ENCODE results near the gene RNF152.

Gene RNF152

GRCh38 chr18:61917818-61918217 lies 25.0 kb upstream of the RNF152 start:
- Histone ChIP-seq H3K27me3 (ENCODE audit: control insufficient read depth, low read length) (no peaks in the 10 kb centered on the region), H3K79me2 (ENCODE audit: control insufficient read depth, low read length) (no peaks in the 10 kb centered on the region), H3K36me3 (ENCODE audit: control insufficient read depth, low read length) (no peaks in the 10 kb centered on the region), H3K9me2 (replicated peaks; ENCODE audit: control insufficient read depth, low read length) (no peaks in the 10 kb centered on the region), H3K4me3 (ENCODE audit: low read length) (no peak overlapping the region), H3K4me2 (ENCODE audit: low read length) (no peak overlapping the region), H3K4me1 (ENCODE audit: control insufficient read depth, low read length) (no peaks in the 10 kb centered on the region), H3F3A (ENCODE audit: control insufficient read depth, insufficient read depth) (no peaks in the 10 kb centered on the region), H4K20me1 (ENCODE audit: control insufficient read depth, insufficient read depth, low read depth, low read length) (no peaks in the 10 kb centered on the region), H3K27ac (ENCODE audit: low read depth, low read length) (no peak overlapping the region), H3K9me3 (ENCODE audit: control insufficient read depth, insufficient read depth, low read length) (no peaks in the 10 kb centered on the region)
- TF ChIP-seq CTCF (IDR thresholded peaks at IDR 0.05; ENCODE audit: low read depth, low read length, poor library complexity, severe bottlenecking) (no peak), EZH2phosphoT487 (IDR thresholded peaks at IDR 0.05; ENCODE audit: borderline replicate concordance, low read length) (no peak)

- Histone ChIP-seq H3K9me3 (ENCODE audit: control insufficient read depth, insufficient read depth, low read length) (no peaks in the 10 kb centered on the region), H3K79me2 (ENCODE audit: control insufficient read depth, low read length) (no peaks in the 10 kb centered on the region), H3F3A (ENCODE audit: control insufficient read depth, insufficient read depth) (no peaks in the 10 kb centered on the region), H3K4me2 (ENCODE audit: low read length) (no peak overlapping the region), H4K20me1 (ENCODE audit: control insufficient read depth, insufficient read depth, low read depth, low read length) (no peaks in the 10 kb centered on the region), H3K27ac (ENCODE audit: low read depth, low read length) (no peak overlapping the region), H3K4me3 (ENCODE audit: low read length) (no peak overlapping the region), H3K36me3 (ENCODE audit: control insufficient read depth, low read length) (no peaks in the 10 kb centered on the region), H3K4me1 (ENCODE audit: control insufficient read depth, low read length) (no peaks in the 10 kb centered on the region), H3K27me3 (ENCODE audit: control insufficient read depth, low read length) (no peaks in the 10 kb centered on the region), H3K9me2 (replicated peaks; ENCODE audit: control insufficient read depth, low read length) (no peaks in the 10 kb centered on the region)
- no peak for TF ChIP-seq EZH2phosphoT487 (IDR thresholded peaks at IDR 0.05; ENCODE audit: borderline replicate concordance, low read length)
- no peak for TF ChIP-seq CTCF (IDR thresholded peaks at IDR 0.05; ENCODE audit: low read depth, low read length, poor library complexity, severe bottlenecking)
These were observed 19.7 kb upstream of the RNF152 start for GRCh38 chr18:61912476-61912875.

- H3K4me3 ChIP-seq (ENCODE audit: low read length): no peak overlapping the region
- H3K9me3 ChIP-seq (ENCODE audit: control insufficient read depth, insufficient read depth, low read length): no peaks in the 10 kb centered on the region
- H3F3A ChIP-seq (ENCODE audit: control insufficient read depth, insufficient read depth): no peaks in the 10 kb centered on the region
- H4K20me1 ChIP-seq (ENCODE audit: control insufficient read depth, insufficient read depth, low read depth, low read length): no peaks in the 10 kb centered on the region
- H3K9me2 ChIP-seq (replicated peaks; ENCODE audit: control insufficient read depth, low read length): no peaks in the 10 kb centered on the region
- TF ChIP-seq CTCF (IDR thresholded peaks at IDR 0.05; ENCODE audit: low read depth, low read length, poor library complexity, severe bottlenecking) (no peak), EZH2phosphoT487 (IDR thresholded peaks at IDR 0.05; ENCODE audit: borderline replicate concordance, low read length) (no peak)
- no peaks in the 10 kb centered on the region for H3K36me3 ChIP-seq (ENCODE audit: control insufficient read depth, low read length)
- H3K79me2 ChIP-seq (ENCODE audit: control insufficient read depth, low read length): no peaks in the 10 kb centered on the region
- no peak overlapping the region for H3K27ac ChIP-seq (ENCODE audit: low read depth, low read length)
- no peaks in the 10 kb centered on the region for H3K4me1 ChIP-seq (ENCODE audit: control insufficient read depth, low read length)
- no peaks in the 10 kb centered on the region for H3K27me3 ChIP-seq (ENCODE audit: control insufficient read depth, low read length)
- no peak overlapping the region for H3K4me2 ChIP-seq (ENCODE audit: low read length)
These were observed 17.3 kb upstream of the RNF152 start for GRCh38 chr18:61910101-61910500.

GRCh38 chr18:61908661-61909060 lies 15.9 kb upstream of the RNF152 start:
- no peak for TF ChIP-seq CTCF (IDR thresholded peaks at IDR 0.05; ENCODE audit: low read depth, low read length, poor library complexity, severe bottlenecking)
- TF ChIP-seq EZH2phosphoT487 (IDR thresholded peaks at IDR 0.05; ENCODE audit: borderline replicate concordance, low read length): no peak
- Histone ChIP-seq H3K79me2 (ENCODE audit: control insufficient read depth, low read length) (no peaks in the 10 kb centered on the region), H3K27ac (ENCODE audit: low read depth, low read length) (no peak overlapping the region), H3K27me3 (ENCODE audit: control insufficient read depth, low read length) (no peaks in the 10 kb centered on the region), H3K4me3 (ENCODE audit: low read length) (no peak overlapping the region), H3K36me3 (ENCODE audit: control insufficient read depth, low read length) (no peaks in the 10 kb centered on the region), H3K9me2 (replicated peaks; ENCODE audit: control insufficient read depth, low read length) (no peaks in the 10 kb centered on the region), H3F3A (ENCODE audit: control insufficient read depth, insufficient read depth) (no peaks in the 10 kb centered on the region), H3K4me1 (ENCODE audit: control insufficient read depth, low read length) (no peaks in the 10 kb centered on the region), H4K20me1 (ENCODE audit: control insufficient read depth, insufficient read depth, low read depth, low read length) (no peaks in the 10 kb centered on the region), H3K9me3 (ENCODE audit: control insufficient read depth, insufficient read depth, low read length) (no peaks in the 10 kb centered on the region), H3K4me2 (ENCODE audit: low read length) (no peak overlapping the region)

Measured in DOHH2 (cell line).